Stimulated activated CD4-positive, alpha-beta T cell treated with anti-CD3 and anti-CD28 coated beads, Interleukin-15, amount 100 ng/mL, for 24 hours (primary cell): Measurements from ENCODE around the gene FAM117B.
A peak's percentile ranks its signal among the peaks of the same experiment; 100 is the strongest.
"Not testable (repeated sequence)": the region's sequence is repeated elsewhere in the genome, so short reads cannot be mapped to it uniquely, and the experiment has no call there.

ENCODE experiments used
- DNase-seq: peaks from one replicate; pipeline ENCODE4 v3.0.0-alpha.2; 2020

The FAM117B gene

GRCh38 chr2:202639231-202639630 is 4.5 kb downstream of the FAM117B start:
- DNase-seq, result no peak

GRCh38 chr2:202642567-202642966 is 7.8 kb downstream of the FAM117B start:
- no peak for DNase-seq

GRCh38 chr2:202643012-202643858 is 8.5 kb downstream of the FAM117B start:
- no peak for DNase-seq

GRCh38 chr2:202652119-202652518 is 17.4 kb downstream of the FAM117B start:
- DNase-seq, result no peak

GRCh38 chr2:202653890-202654289 is 19.1 kb downstream of the FAM117B start:
- no peak for DNase-seq

- DNase-seq, result no peak
Measured at GRCh38 chr2:202657876-202658275, 23.1 kb downstream of the FAM117B start.

GRCh38 chr2:202660796-202661195 is 26.0 kb downstream of the FAM117B start:
- no peak for DNase-seq

- DNase-seq, result no peak
Measured at GRCh38 chr2:202669841-202670240, 35.1 kb downstream of the FAM117B start.

- no peak for DNase-seq
Measured at GRCh38 chr2:202671317-202672035, 36.7 kb downstream of the FAM117B start.

GRCh38 chr2:202675097-202675496 is 40.3 kb downstream of the FAM117B start:
- DNase-seq, result not testable (repeated sequence)

GRCh38 chr2:202679980-202680379 is 45.2 kb downstream of the FAM117B start:
- no peak for DNase-seq

- no peak for DNase-seq
Measured at GRCh38 chr2:202680512-202680911, 45.7 kb downstream of the FAM117B start.

- no peak for DNase-seq
Measured at GRCh38 chr2:202681688-202682205, 47.0 kb downstream of the FAM117B start.

- DNase-seq, result no peak
Measured at GRCh38 chr2:202682274-202682673, 47.5 kb downstream of the FAM117B start.

- DNase-seq, result no peak
Measured at GRCh38 chr2:202687276-202687675, 52.5 kb downstream of the FAM117B start.

- no peak for DNase-seq
Measured at GRCh38 chr2:202689459-202689858, 54.7 kb downstream of the FAM117B start.

- no peak for DNase-seq
Measured at GRCh38 chr2:202689898-202690297, 55.1 kb downstream of the FAM117B start.

GRCh38 chr2:202690321-202690900 is 55.6 kb downstream of the FAM117B start:
- no peak for DNase-seq

GRCh38 chr2:202693503-202693902 is 58.7 kb downstream of the FAM117B start:
- no peak for DNase-seq

GRCh38 chr2:202695166-202695565 is 60.4 kb downstream of the FAM117B start:
- no peak for DNase-seq

GRCh38 chr2:202700075-202700901 is 65.5 kb downstream of the FAM117B start:
- DNase-seq, result peak; percentile 20

GRCh38 chr2:202703091-202703490 is 68.3 kb downstream of the FAM117B start:
- no peak for DNase-seq

- no peak for DNase-seq
Measured at GRCh38 chr2:202704248-202704647, 69.5 kb downstream of the FAM117B start.
